Esophagus mucosa (tissue), 1 donor: ENCODE results near the gene ARL15. TPM values are rescaled to one million over a fixed set of nuclear protein-coding genes. Genes with fewer than 3 reads are reported as not detected.
"Not testable (repeated sequence)": the region's sequence is repeated elsewhere in the genome, so short reads cannot be mapped to it uniquely, and the experiment has no call there.

Experiments
- ATAC-seq: fragments of 200-7000 bp; cut with Tn5 transposase; one replicate; pipeline ENCODE4 v1.9.1; 2020
- total RNA-seq: library from RNA; stranded (reverse); gene quantifications from one replicate; pipeline ENCODE4 v1.2.4, GENCODE V29; 2023
- donor health status: DM: yes; HTN: yes; CAD: no.

ARL15 gene
- 10.1 TPM for total RNA-seq

- peak; percentile 97 for ATAC-seq
These were observed at the start of gene ARL15 for GRCh38 chr5:54310433-54311175. Gene ARL15 (minus strand): TSS chr5:54310573.

GRCh38 chr5:54360089-54360488 is 49.7 kb upstream of the ARL15 start:
- ATAC-seq, result no peak

GRCh38 chr5:54357408-54358058 is 47.2 kb upstream of the ARL15 start:
- no peak for ATAC-seq

GRCh38 chr5:54353933-54354564 is 43.7 kb upstream of the ARL15 start:
- not testable (repeated sequence) for ATAC-seq

- not testable (repeated sequence) for ATAC-seq
These were observed 42.2 kb upstream of the ARL15 start for GRCh38 chr5:54352580-54352979.

- no peak for ATAC-seq
These were observed 37.0 kb upstream of the ARL15 start for GRCh38 chr5:54347221-54347865.

- no peak for ATAC-seq
These were observed 34.3 kb upstream of the ARL15 start for GRCh38 chr5:54344653-54345052.

GRCh38 chr5:54341971-54342370 is 31.6 kb upstream of the ARL15 start:
- no peak for ATAC-seq

GRCh38 chr5:54337523-54337922 is 27.1 kb upstream of the ARL15 start:
- no peak for ATAC-seq

- ATAC-seq, result no peak
These were observed 22.3 kb upstream of the ARL15 start for GRCh38 chr5:54332720-54333119.

GRCh38 chr5:54329731-54330709 is 19.6 kb upstream of the ARL15 start:
- no peak for ATAC-seq

- no peak for ATAC-seq
These were observed 16.4 kb upstream of the ARL15 start for GRCh38 chr5:54326662-54327270.

GRCh38 chr5:54325610-54326311 is 15.4 kb upstream of the ARL15 start:
- no peak for ATAC-seq

GRCh38 chr5:54325272-54325609 is 14.9 kb upstream of the ARL15 start:
- ATAC-seq, result no peak

GRCh38 chr5:54324651-54325271 is 14.4 kb upstream of the ARL15 start:
- ATAC-seq, result no peak

GRCh38 chr5:54323495-54323894 is 13.1 kb upstream of the ARL15 start:
- no peak for ATAC-seq

GRCh38 chr5:54320256-54320655 is 9.9 kb upstream of the ARL15 start:
- ATAC-seq, result no peak

GRCh38 chr5:54317511-54318260 is 7.3 kb upstream of the ARL15 start:
- no peak for ATAC-seq

GRCh38 chr5:54315736-54316528 is 5.6 kb upstream of the ARL15 start:
- ATAC-seq, result no peak
